HG02610 (cell line): ENCODE data around the gene PROCA1.
"Not testable (repeated sequence)": the region's sequence is repeated elsewhere in the genome, so short reads cannot be mapped to it uniquely, and the experiment has no call there.

ENCODE experiments used
- ATAC-seq: cut with Tn5 transposase; IDR thresholded peaks from one replicate; pipeline ENCODE4 v1.9.1; 2021; ENCODE audit warnings: mild to moderate bottlenecking, moderate library complexity; ENCODE audit not compliant: unreplicated experiment

The PROCA1 gene

GRCh38 chr17:28686296-28686695 is 25.4 kb downstream of the PROCA1 start:
- ATAC-seq, result no peak

DNA sequence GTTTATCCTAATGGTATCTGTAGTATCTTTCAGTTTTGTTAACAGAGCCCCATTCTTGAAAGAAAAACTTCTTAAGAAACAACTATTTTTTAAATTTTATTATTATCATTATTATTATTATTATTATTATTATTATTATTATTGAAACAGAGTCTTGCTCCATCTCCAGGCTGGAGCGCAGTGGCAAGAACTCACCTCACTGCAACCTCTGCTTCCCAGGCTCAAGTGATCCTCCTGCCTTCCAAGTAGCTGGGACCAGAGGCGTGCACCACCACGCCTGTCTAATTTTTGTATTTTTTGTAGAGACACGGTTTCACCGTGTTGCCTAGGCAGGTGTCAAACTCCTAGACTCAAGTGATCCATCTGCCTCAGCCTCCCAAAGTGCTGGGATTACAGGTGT is 26.3 kb downstream of the PROCA1 start:
- no peak for ATAC-seq

DNA sequence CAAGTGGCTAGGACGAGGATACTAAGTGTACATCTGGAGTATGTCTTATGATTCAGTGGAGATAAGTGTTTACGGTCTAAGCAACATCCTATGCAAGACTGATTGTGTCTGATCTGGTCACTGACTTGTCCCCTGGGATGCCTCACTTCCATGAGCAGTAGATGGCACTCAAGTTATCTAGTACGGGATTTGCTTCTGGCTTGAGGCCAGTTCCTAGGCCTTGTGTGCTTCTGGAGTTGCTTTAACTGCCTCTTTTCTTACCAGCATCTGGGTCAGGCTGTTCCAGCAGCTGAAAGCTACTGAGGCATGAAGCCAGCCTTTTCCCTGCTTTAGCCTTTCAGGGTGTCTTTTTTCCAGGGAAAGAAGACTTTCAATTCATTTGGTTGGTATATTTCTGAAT is 26.7 kb downstream of the PROCA1 start:
- no peak for ATAC-seq

DNA sequence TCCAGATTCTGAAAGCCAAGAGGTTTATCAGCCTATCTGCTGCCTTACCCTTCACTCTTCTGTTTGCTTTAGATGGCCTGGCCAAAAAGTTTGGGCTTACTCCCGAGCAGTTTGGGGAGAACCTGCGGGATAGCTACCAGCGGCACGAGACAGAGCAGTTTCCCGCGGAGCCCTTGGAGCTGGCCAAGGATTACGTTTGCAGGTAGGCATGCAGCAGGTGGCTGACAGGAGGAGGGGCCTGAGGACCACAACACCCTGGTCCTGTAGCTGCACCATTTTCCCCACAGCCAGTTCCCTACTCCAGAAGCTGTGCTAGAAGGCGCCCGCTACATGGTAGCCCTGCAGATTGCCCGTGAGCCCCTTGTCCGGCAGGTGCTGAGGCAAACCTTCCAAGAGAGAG is 29.0 kb downstream of the PROCA1 start:
- ATAC-seq, result no peak

DNA sequence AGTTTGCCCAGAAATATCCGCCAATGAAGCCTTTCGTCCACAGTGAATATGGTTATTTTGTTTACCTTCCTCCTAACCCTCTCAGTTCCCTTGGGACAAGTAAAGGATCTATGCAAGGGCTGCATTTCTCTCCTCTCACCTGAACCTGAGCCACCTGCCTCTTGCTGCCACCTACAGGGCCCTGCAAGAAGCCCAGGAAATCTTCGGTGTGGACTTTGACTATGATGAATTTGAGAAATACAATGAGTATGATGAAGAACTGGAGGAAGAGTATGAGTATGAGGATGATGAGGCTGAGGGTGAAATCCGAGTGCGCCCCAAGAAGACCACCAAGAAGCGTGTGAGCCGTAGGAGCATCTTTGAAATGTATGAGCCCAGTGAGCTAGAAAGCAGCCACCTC is 35.7 kb downstream of the PROCA1 start:
- ATAC-seq, result no peak

- ATAC-seq, result no peak
Observed at GRCh38 chr17:28675490-28675889, 36.2 kb downstream of the PROCA1 start.

DNA sequence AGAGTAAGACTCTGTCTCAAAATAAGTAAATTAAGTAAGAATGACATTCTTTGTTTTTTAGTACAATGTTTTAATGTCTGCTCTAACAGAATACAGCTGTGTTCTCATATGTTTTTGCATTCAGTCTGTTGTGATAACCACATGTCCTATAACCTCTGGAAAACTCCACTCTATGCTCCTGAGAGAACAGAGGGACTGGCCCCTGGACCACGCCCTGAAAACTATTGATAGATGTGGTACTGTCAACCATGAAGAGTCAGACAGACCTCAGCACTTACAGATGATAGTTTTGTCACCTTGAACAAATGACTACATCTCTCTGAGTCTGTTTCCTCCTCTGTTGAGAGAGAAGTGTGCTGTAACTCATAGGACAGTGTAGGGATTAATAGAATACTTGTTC is 41.8 kb downstream of the PROCA1 start:
- no peak for ATAC-seq

DNA sequence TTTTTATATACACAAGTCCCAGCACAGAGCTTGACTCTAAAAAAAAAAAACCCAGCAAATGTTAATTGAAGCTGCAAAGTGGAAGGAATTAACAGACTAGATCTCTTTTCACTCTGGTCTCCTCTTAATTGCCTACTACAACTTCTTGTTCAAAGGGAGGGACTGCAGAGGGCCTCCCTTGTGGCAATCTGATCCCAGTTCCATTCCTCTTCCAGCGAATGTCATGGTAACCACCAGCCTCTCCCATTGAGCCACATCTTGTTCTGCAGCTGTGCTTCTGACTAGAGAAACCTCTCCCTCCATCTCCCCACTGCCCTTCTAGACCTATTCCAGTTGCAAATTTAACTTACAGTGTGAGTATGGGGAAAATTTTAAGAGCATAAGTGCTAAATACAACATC is 43.8 kb downstream of the PROCA1 start:
- no peak for ATAC-seq

- ATAC-seq, result no peak
Observed at GRCh38 chr17:28665994-28666393, 45.7 kb downstream of the PROCA1 start.

GRCh38 chr17:28663723-28664122 is 48.0 kb downstream of the PROCA1 start:
- ATAC-seq, result no peak

DNA sequence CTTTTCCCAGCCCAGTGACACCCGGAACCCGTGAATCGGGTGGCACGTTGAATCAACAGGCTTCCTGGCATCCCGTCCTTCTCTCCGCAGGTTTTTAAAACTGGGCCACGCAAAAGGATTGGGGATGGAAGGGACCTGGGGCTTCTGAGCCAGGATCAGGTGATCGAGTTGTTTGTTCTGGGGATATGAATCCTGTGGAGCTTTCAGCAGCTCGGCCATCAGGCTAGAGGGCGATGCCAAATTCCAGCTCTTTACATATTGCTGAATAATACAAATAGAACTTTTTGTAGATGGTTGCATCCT is 49.2 kb downstream of the PROCA1 start:
- ATAC-seq, result no peak

DNA sequence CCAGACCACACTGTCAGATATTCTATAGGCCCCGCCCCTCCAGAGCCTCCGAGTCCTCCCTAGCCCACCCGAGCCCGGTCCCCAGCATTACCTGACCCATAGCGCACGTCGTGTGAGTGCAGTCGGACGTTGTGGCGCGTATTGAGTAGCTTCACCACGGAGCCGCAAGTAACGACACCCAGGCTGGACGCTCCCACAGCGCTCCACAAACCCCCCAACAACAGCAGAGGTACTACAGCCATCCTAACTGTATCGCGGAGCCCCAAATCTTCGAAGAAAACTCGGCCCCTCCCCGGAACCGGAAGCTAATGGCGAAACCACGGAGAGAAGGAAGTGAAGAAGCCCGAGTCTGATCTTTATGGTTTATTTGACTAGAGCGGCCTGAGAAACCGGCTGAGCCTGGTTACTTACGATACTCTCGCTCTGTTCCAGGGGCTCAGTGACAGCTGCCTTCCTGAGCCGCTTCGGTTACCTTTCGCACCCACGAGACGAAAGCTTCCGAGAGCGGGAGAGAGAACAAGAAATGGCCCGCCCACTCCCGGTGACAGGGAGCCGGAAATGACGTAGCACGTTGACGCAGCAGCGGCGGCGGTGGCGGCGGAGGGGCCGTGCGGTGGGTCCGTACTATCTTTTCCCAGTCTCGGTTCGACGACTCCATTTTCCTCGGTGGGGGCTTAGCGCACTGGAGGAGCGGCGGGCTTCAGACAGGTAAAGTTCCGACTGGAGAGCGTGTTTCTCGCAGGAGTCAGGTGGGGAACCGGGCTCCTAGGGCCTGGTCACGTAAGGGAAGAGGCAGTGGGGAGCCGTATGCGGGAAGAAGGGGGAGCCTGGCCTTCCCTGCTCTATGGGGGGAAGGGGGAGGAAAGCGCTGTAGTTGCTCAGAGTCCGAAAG is 49.8 kb downstream of the PROCA1 start, which contains the start of the genes SDF2 and SUPT6H:
SDF2 (minus strand) TSS at position 272 of the 892 bp plus-strand sequence; CDS start at position 242, 30 bp downstream.
SUPT6H (plus strand) TSS at position 571 of the 892 bp plus-strand sequence. CDS start 11,197 bp downstream, outside the sequence.
- ATAC-seq, result peak; percentile 83

GRCh38 chr17:28659497-28659881 is 52.2 kb downstream of the PROCA1 start:
- ATAC-seq, result not testable (repeated sequence)

DNA sequence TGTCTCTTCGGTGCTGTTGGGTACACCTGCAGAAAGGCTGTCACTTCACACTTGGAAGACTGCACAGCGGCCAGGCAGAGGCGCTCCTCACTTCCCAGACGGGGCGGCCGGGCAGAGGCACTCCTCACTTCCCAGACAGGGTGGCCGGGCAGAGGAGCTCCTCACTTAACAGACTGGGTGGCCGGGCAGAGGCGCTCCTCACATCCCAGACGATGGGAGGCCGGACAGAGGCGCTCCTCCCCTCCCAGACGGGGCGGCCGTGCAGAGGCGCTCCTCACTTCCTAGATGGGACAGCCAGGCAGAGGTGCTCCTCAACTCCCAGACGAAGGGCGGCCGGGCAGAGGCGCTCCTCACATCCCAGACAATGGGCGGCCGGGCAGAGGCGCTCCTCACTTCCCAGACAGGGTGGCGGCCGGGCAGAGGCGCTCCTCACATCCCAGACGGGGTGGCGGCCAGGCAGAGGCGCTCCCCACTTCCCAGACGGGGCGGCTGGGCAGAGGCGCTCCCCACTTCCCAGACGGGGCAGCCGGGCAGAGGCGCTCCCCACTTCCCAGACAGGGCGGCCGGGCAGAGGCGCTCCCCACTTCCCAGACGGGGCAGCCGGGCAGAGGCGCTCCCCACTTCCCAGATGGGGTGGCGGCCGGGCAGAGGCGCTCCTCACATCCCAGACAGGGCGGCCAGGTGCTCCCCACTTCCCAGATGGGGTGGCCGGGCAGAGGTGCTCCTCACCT is 52.8 kb downstream of the PROCA1 start:
- not testable (repeated sequence) for ATAC-seq

DNA sequence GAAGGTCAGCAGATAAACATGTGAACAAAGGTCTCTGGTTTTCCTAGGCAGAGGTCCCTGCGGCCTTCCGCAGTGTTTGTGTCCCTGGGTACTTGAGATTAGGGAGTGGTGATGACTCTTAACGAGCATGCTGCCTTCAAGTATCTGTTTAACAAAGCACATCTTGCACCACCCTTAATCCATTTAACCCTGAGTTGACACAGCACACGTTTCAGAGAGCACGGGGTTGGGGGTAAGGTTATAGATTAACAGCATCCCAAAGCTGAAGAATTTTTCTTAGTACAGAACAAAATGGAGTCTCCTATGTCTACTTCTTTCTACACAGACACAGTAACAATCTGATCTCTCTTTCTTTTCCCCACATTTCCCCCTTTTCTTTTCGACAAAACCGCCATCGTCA is 53.3 kb downstream of the PROCA1 start:
- not testable (repeated sequence) for ATAC-seq

DNA sequence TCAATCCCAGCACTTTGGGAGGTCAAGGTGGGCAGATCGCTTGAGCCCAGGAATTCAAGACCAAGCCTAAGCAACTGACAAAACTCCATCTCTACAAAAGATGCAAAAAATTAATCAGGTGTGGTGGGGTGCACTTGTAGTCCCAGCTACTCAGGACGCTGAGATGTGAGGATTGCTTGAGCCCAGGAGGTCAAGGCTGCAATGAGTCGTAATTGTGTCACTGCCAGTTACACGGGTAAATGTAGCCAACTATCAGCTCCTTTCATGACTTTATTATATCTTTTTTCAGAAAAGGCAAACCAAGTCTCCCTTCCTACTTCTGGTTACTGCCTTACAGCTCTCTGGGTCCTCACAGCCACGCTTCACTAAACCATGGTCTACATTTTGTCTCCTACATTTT is 53.9 kb downstream of the PROCA1 start:
- no peak for ATAC-seq

DNA sequence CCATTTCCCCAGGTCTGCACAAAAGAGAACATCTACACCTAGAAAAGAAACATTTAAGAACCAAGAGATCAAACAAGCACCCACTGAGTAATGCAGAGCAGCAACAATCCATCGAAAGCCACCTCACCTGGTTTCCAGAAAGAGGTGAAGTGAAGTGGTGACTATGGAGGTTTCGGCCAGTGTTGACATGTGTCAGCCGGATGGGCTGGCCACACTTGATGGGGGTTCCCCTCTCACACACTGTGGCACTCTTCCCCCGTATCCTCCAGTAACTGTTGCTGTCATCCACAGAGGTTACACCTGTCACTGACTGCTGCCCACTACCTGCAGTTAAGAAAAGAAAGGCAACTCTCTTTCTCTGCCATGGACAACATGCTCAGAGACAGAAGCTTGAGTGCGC is 56.5 kb downstream of the PROCA1 start:
- no peak for ATAC-seq
